Uterus (tissue), 4 donors: ENCODE data around the gene DCAF16. TPM values are rescaled to one million over a fixed set of nuclear protein-coding genes. Genes with fewer than 3 reads are reported as not detected.

Experiments used
- DNase-seq, 2 donors: peaks; one replicate each; pipeline ENCODE4 v3.0.0-alpha.2; 2019 to 2020
- H3K27ac ChIP-seq, 2 donors: fragments of 200-600 bp; sonication (generic); 1 replicate in 1 of 2; 2 replicates in 1 of 2; pipeline ENCODE4 v1.5.1; 2016 to 2018
- H3K27me3 ChIP-seq, 2 donors: fragments of 200-600 bp; sonication (generic); one replicate each; pipeline ENCODE4 v1.5.1; 2018 to 2019; ENCODE audit warnings: control low read depth in 1 of 2
- H3K36me3 ChIP-seq, 2 donors: fragments of 200-600 bp; sonication (generic); one replicate each; pipeline ENCODE4 v1.5.1; 2019; ENCODE audit warnings: control low read depth in 1 of 2
- H3K4me1 ChIP-seq, 2 donors: fragments of 200-600 bp; sonication (generic); one replicate each; pipeline ENCODE4 v1.5.1; 2018 to 2019; ENCODE audit warnings: control low read depth in 1 of 2
- H3K4me3 ChIP-seq, 2 donors: fragments of 200-600 bp; sonication (generic); 1 replicate in 1 of 2; 2 replicates in 1 of 2; pipeline ENCODE4 v1.5.1; 2018 to 2019; ENCODE audit warnings: mild to moderate bottlenecking in 1 of 2
- H3K9me3 ChIP-seq, 2 donors: fragments of 200-600 bp; sonication (generic); one replicate each; pipeline ENCODE4 v1.5.1; 2019; ENCODE audit warnings: control low read depth in 1 of 2
- CTCF ChIP-seq, 4 experiments: fragments of 200-600 bp in 2 of 4; fragments of 450-650 bp in 2 of 4; sonication (generic) in 2 of 4; IDR thresholded peaks; one replicate each; pipeline ENCODE4 v1.5.1; 2016 to 2019; ENCODE audit warnings: antibody characterized with exemption in 4 of 4, mild to moderate bottlenecking in 2 of 4, moderate library complexity in 1 of 4
- POLR2A ChIP-seq, 2 donors: fragments of 450-650 bp; IDR thresholded peaks; one replicate each; pipeline ENCODE4 v1.6.1; 2016; ENCODE audit warnings: antibody characterized with exemption in 2 of 2, mild to moderate bottlenecking in 1 of 2, moderate library complexity in 1 of 2
- intact Hi-C: fragments of 100-400 bp; cut with DNase I; formaldehyde crosslinking; loops from one replicate; pipeline ENCODE4 v1.15.1; 2023; ENCODE audit warnings: low total_unique reads
- total RNA-seq, 4 donors: library from RNA; depleted of rRNA in 3 of 4; stranded (reverse); fragments of >200 nt in 3 of 4; gene quantifications; one replicate each; pipeline versions ENCODE4 v1.1.0 to v1.2.4, GENCODE V29; 2014 to 2023
- donor health status: DM: yes; HTN: yes; CAD: no.

The DCAF16 gene
- total RNA-seq, 4 donors from 2014 or later, result 25.6 to 65.9 (median 55.2) TPM

- no peak for DNase-seq
- Histone ChIP-seq H3K27me3 (no peaks in the 10 kb centered on the region), H3K36me3 (no peaks in the 10 kb centered on the region), H3K4me3 (no peak overlapping the region), H3K27ac (no peak overlapping the region), H3K9me3 (no peaks in the 10 kb centered on the region), H3K4me1 (peaks cover 5 to 10% of the 10 kb centered on the region in 2 donors)
- TF ChIP-seq POLR2A (IDR thresholded peaks at IDR 0.05), result no peak
- TF ChIP-seq CTCF (IDR thresholded peaks at IDR 0.05), result no peak
- intact Hi-C loops, result no loop called here
Observed at GRCh38 chr4:17812801-17813200, 2.2 kb upstream of the DCAF16 start.

- no peaks in the 10 kb centered on the region for H3K9me3 ChIP-seq
- H3K36me3 ChIP-seq, result no peaks in the 10 kb centered on the region
- no peak overlapping the region for H3K4me3 ChIP-seq
- H3K27ac ChIP-seq, result no peak overlapping the region
- TF ChIP-seq CTCF (IDR thresholded peaks at IDR 0.05) (no peak), POLR2A (IDR thresholded peaks at IDR 0.05) (no peak)
- peaks cover 9 to 10% of the 10 kb centered on the region in 2 donors for H3K4me1 ChIP-seq
- intact Hi-C loops, result no loop called here
- no peaks in the 10 kb centered on the region for H3K27me3 ChIP-seq
- no peak for DNase-seq
Observed at GRCh38 chr4:17812125-17812524, 1.6 kb upstream of the DCAF16 start.

GRCh38 chr4:17811078-17811603, 584 bp upstream of the DCAF16 start:
- peak overlapping the region in 1 of 2 donors; percentile 96 for H3K27ac ChIP-seq
- intact Hi-C loops, result no loop called here
- H3K4me3 ChIP-seq, result peak overlapping the region; percentile 76 to 87
- no peaks in the 10 kb centered on the region for H3K27me3 ChIP-seq
- TF ChIP-seq POLR2A (IDR thresholded peaks at IDR 0.05) (no peak), CTCF (IDR thresholded peaks at IDR 0.05) (no peak)
- H3K36me3 ChIP-seq, result no peaks in the 10 kb centered on the region
- peaks cover 9 to 10% of the 10 kb centered on the region in 2 donors for H3K4me1 ChIP-seq
- no peaks in the 10 kb centered on the region for H3K9me3 ChIP-seq
- peak in 1 of 2 donors; percentile 23 for DNase-seq

GRCh38 chr4:17809667-17810066, 890 bp downstream of the DCAF16 start:
- no peaks in the 10 kb centered on the region for H3K27me3 ChIP-seq
- H3K9me3 ChIP-seq, result no peaks in the 10 kb centered on the region
- H3K4me1 ChIP-seq, result peaks cover 9 to 10% of the 10 kb centered on the region in 2 donors
- H3K27ac ChIP-seq, result peak overlapping the region; percentile 96 to 97
- peak overlapping the region; percentile 76 to 87 for H3K4me3 ChIP-seq
- TF ChIP-seq POLR2A (IDR thresholded peaks at IDR 0.05) (no peak), CTCF (IDR thresholded peaks at IDR 0.05) (no peak)
- no peaks in the 10 kb centered on the region for H3K36me3 ChIP-seq
- DNase-seq, result no peak
- intact Hi-C loops, result no loop called here

GRCh38 chr4:17807446-17807845, 3.1 kb downstream of the DCAF16 start:
- peak overlapping the region in 1 of 2 donors; percentile 0 for H3K4me3 ChIP-seq

More at GRCh38 chr4:17807446-17807845, 3.1 kb downstream of the DCAF16 start:
- Histone ChIP-seq H3K36me3 (no peaks in the 10 kb centered on the region), H3K9me3 (no peaks in the 10 kb centered on the region), H3K4me1 (peaks cover 9 to 10% of the 10 kb centered on the region in 2 donors), H3K27me3 (no peaks in the 10 kb centered on the region), H3K27ac (no peak overlapping the region)
- DNase-seq, result no peak
- TF ChIP-seq POLR2A (IDR thresholded peaks at IDR 0.05), result no peak
- no peak for TF ChIP-seq CTCF (IDR thresholded peaks at IDR 0.05)
- intact Hi-C loops, result no loop called here
